Fibroblast of pulmonary artery (primary cell): ENCODE data around the gene ACSM6.

Source experiments
- DNase-seq: peaks from one replicate; pipeline ENCODE4 v3.0.0-alpha.2; 2010; ENCODE audit warnings: low read depth
- H3K4me3 ChIP-seq: replicated peaks from 2 replicates; pipeline ENCODE4 v1.5.1; 2011; ENCODE audit warnings: low read depth, mild to moderate bottlenecking, control low read depth, low read length, moderate library complexity
- TF ChIP-seq, protein P1 (sequence below): IDR thresholded peaks from 2 replicates; pipeline ENCODE4 v1.5.1; 2011; ENCODE audit warnings: mild to moderate bottlenecking, control low read depth, low read length, inconsistent platforms; ENCODE audit errors: missing control alignments

ACSM6 gene

DNA sequence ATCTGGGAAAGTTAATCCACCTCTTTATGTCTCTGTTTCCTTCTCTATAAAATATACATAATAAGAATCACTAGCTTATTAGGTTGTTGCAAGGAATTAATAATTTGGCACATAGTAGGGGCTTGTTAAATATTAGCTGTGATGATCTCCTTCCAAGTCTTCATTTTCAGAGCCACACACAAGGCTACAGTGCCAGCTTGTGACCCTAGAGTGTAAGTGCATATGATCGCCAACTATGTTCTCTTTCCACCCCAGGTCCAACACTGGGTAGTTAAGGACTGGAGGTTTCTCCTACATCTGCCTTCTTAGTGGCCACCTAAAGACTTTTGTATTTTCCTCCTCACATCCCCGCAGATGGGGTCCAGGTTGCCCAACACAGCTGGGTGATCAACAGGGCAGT lies 17.9 kb upstream of the ACSM6 start:
- TF ChIP-seq, protein P1, sequence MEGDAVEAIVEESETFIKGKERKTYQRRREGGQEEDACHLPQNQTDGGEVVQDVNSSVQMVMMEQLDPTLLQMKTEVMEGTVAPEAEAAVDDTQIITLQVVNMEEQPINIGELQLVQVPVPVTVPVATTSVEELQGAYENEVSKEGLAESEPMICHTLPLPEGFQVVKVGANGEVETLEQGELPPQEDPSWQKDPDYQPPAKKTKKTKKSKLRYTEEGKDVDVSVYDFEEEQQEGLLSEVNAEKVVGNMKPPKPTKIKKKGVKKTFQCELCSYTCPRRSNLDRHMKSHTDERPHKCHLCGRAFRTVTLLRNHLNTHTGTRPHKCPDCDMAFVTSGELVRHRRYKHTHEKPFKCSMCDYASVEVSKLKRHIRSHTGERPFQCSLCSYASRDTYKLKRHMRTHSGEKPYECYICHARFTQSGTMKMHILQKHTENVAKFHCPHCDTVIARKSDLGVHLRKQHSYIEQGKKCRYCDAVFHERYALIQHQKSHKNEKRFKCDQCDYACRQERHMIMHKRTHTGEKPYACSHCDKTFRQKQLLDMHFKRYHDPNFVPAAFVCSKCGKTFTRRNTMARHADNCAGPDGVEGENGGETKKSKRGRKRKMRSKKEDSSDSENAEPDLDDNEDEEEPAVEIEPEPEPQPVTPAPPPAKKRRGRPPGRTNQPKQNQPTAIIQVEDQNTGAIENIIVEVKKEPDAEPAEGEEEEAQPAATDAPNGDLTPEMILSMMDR, result no peak
- no peak overlapping the region for H3K4me3 ChIP-seq
- DNase-seq, result no peak

GRCh38 chr10:95177429-95177828 lies 16.6 kb upstream of the ACSM6 start:
- DNase-seq, result no peak
- TF ChIP-seq, protein P1, result no peak
- no peak overlapping the region for H3K4me3 ChIP-seq

DNA sequence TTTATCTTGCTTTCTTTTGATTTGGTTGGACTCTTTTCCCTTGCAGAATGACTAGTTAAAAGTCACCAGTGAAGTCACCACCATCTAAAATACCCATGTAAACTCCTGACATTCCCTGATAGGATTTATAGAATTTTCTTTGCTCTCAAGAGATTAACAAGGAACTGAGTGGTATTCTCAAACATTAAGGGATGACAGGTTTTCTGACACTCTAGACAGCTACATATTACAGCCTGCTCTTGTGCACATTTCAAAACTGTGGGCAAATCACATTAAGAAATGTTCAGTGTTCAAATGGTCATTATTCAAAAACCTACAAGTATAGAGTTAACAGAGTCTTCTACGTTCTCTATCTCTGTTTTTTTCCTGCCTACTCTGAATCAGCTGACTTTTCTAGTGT lies 15.8 kb upstream of the ACSM6 start:
- TF ChIP-seq, protein P1, result no peak
- no peak for DNase-seq
- no peak overlapping the region for H3K4me3 ChIP-seq

DNA sequence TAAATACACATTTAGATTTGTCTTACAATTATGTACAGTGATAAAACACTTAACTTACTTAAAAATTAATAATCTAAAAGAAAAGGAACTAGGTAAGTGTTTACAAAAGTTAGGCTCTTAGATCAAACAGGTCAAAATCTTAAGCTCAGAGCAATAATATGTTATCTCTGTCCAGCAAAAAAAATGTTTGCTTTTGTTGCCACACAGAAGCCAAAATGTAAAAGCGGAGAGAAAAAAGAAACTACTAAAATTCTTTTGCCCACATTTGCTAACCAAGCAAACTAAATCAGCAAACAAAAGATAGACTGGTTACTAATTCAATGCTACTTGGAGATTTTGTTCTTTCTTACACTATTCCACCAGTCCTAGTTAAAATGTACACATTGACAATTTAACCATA lies 15.2 kb upstream of the ACSM6 start:
- no peak overlapping the region for H3K4me3 ChIP-seq
- TF ChIP-seq, protein P1, result no peak
- DNase-seq, result no peak

DNA sequence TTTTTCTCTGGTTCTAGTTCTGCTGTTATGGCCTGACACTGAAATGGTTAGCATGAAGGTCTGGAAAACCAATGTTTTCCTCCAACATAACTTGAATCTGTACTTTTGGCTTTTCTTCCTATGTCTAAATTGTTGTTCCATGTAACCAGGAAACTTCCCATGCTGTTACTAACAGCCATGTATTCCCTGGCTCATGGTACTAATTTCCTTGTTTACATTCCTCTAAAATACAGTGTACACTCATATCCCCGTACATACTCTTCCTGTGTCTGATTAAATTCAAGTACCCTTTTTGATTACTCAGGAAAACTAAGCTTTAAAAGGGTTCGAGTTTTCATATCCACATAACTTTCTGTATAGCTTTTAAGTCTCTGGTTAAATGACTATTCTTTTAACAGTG lies 12.3 kb upstream of the ACSM6 start:
- TF ChIP-seq, protein P1, result no peak
- DNase-seq, result peak; percentile 5
- no peak overlapping the region for H3K4me3 ChIP-seq

- TF ChIP-seq, protein P1, result peak; percentile 44
- peak; percentile 67 for DNase-seq
- H3K4me3 ChIP-seq, result peak overlapping the region; percentile 55
Observed at GRCh38 chr10:95183271-95184230, 10.5 kb upstream of the ACSM6 start.
